T47D (cell line): ENCODE results near the gene MYH7B.

Source experiments
- DNase-seq, 2 experiments: peaks; one replicate each; pipeline versions ENCODE4 v3.0.0 to v3.0.0-alpha.2; 2011 to 2012; ENCODE audit warnings: low read depth in 1 of 2, low spot score in 1 of 2
- JUND ChIP-seq: IDR thresholded peaks from 2 replicates; pipeline ENCODE4 v1.6.1; 2012; ENCODE audit warnings: low read depth
- in situ Hi-C: cut with HindIII; loops from 2 replicates; pipeline ENCODE4 v1.10.0; 2016; ENCODE audit warnings: low sequenced_read_pairs, low pct_unique_long_range_greater_than_20kb

Gene MYH7B

DNA sequence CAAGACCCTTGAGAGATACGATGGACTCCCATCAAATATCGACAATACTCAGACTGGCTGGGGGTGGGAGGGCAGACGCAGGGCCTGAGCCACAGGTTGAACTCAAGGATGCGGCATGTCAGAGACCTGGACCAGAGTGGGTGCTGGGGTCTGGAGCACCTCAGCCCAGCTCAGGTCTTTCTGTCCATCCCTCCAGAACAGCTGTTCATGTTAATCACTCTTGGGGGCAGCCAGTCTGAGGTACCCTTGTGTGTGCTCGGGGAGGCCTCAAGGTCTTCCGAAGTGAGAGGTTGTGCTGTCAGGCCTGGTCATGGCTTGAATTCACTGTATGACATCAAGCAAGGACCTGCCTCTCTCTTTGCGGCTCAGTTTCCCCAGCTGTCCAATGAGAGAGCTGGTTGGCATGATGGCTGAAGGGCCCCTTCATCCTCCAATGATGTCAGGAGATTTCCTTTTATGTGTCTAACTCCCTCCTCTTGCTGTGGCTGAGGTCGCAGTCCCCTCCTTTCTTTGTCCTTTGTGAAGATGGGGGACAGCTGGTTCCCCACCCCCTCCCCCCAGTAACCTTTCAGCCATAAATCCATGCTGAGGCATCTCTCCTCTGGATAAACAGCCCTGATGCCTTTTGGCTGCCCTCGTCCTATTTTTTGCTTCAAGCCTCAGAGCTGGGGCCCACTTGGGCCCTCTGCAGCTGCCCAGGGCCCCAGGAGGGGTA, 15.3 kb downstream of the MYH7B start:
- TF ChIP-seq JUND, result no peak
- no peak for DNase-seq
- in situ Hi-C loops, result no loop called here

DNA sequence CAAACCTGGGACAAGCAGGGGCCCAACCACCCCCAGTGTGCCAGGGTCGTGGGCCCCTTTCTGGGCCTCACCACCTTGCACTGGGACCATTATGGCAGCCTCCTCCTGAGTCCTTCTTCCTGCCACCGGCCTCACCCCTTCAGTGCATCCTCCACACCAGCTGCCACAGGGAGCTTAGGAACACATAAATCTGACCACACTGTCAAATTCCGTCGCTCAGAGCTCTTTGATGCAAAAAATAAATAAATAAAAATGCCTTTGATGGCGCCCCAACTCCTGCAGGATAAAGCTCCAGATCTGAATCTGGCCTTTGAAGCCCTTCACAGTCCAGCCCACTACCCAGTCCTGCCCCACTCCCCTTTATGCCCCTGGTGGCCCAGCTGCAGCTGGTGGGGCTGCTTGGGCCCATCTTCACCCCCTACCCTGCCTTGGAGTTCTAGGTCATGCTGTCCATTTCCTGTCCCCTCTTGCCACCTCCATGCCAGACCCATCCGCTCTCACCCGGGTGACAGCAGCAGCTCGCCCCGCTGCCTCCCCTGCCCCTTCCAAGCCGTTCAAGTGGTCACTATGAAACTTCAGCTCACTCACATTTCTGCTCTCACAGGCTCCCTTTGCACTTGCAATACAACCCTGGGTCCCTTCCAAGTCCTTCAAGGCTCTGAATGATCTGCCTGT, 16.0 kb downstream of the MYH7B start:
- no peak for DNase-seq
- in situ Hi-C loops, result no loop called here
- no peak for TF ChIP-seq JUND

DNA sequence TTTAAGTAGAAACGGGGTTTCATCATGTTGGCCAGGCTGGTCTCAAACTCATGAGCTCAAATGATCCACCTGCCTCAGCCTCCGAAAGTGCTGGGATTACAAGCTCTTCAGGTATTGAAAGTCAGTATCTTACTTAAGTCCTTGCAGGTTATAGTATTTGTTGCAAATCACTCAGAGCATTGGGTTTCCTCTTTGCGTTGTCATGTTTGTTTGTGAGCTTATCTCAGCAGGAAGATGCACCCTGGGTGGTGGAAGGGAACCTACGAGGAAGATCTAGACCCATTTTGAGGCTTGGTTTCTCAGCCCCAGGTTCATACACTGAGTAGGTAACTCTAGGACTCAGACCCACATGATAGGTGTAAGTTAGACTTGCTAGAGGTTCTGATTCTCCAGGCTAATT, 18.6 kb downstream of the MYH7B start:
- in situ Hi-C loops, result no loop called here
- TF ChIP-seq JUND, result no peak
- DNase-seq, result no peak

DNA sequence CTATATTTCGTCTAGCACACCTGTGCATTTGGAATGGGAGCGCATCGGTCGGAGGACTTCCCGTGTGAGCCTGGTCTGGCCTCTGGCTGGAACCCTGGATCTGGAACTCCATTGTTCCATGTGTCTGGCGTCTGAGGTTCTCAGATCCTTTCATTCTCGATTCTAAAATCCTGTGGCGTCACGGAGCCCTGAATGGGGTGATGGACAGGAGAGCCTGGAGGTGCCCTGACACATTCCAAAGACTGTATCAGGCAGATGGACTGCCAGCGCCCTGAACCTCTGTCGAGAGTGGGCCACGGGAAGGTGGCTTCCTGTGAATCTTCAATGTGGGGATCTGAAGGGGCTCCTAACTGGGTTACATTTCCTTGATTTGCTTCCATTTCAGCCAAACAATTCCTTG, 20.6 kb downstream of the MYH7B start:
- in situ Hi-C loops, result no loop called here
- DNase-seq, result no peak
- no peak for TF ChIP-seq JUND

DNA sequence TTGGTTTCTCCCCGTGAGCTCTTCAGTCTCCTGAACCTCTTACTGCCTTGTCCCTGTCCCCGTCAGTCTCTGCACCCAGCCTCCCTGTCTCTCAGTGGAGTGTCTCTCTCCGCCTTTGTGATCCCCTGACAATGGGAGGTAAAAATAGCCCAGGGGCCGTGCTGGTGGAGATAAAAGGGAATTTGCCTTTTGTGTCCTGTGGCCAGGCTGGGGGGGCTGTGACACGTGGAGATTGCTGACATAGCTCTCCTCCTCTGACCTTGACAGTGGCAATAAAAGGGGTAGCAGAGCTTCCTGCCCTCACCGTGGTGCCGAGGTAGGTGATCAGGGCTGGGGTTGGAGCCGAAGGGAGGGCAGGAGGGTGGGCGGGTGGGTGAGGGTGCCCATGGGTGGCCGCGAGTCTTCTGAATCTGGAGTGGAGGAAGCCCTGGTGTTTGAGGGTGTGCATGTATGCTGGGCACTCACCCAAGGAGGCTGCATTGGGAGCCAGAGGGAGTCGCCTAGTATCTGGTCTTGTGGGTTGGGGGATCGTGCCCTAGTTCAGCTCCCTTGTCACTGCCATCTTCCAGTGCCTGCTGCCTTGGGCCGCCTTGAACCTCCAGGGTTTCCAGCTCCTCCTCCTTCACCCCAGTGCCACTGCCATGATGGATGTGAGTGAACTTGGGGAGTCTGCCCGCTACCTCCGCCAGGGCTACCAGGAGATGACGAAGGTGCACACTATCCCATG, 21.9 kb downstream of the MYH7B start:
- no peak for DNase-seq
- in situ Hi-C loops, result no loop called here

DNA sequence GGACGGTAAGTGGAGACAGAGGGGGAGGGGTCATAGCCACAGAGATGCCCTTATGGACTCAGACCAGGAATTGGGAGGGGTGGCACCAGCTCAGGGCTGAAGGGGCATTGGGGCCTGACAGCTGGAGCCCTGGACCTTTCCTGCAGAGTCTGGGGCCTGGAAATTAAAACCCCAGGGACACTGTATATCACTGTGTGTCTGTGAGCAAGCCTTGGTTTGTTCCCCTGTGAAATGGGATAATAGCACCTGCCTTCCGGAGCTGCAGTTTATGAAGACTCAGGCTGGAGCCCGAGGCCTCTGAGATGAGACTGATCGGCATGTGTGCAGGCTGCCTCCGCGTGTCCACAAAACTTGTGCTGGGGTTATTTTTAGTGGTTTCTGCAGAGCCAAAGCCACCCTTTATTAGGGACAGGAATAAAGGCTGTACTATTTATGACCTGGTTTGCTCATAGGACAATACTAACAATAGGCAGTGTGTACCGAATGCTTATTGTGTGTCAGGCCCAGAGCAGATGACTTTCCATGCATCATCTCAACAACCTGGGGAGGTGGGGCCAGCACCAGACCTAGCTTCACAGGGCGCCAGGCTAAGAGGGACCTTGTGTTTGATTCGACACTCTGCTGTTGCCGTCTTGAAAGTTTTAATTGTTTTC, 22.6 kb downstream of the MYH7B start:
- in situ Hi-C loops, result no loop called here
- TF ChIP-seq JUND, result no peak
- DNase-seq, result no peak

More for the DNA sequence above, 21.9 kb downstream of the MYH7B start:
- no peak for TF ChIP-seq JUND

DNA sequence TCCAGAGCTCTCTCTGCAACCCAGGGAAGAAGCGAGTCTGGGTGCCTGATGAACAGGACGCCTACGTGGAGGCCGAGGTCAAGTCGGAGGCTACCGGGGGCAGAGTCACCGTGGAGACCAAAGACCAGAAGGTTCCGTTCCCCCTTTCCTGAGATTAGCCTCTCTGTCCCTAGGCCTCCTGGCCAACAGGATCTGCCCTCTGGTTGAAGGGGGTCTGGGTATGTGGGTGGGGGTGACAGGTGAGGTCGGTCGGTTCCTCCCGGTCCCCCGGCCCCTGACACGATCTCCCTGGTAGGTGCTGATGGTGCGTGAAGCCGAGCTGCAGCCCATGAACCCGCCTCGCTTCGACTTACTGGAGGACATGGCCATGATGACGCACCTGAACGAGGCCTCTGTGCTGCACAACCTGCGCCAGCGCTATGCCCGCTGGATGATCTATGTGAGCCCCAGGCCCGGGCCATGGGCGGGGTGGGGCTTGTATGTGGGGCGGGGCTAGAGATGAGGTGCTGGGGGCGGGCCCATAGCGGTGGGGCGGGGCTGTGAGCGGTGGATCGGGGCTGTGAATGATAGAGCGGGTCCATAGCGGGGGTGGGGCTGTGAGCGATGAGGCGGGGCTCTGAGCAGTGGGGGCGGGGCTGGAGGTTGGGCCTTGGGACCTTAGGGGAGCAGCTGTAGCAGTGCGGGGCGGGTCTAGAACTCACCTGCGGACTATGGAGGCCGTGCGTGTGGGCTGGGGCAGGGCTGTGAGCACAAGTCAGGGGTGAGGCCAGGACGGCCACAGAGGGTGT, 23.9 kb downstream of the MYH7B start:
- no peak for DNase-seq
- in situ Hi-C loops, result no loop called here
- TF ChIP-seq JUND, result no peak

DNA sequence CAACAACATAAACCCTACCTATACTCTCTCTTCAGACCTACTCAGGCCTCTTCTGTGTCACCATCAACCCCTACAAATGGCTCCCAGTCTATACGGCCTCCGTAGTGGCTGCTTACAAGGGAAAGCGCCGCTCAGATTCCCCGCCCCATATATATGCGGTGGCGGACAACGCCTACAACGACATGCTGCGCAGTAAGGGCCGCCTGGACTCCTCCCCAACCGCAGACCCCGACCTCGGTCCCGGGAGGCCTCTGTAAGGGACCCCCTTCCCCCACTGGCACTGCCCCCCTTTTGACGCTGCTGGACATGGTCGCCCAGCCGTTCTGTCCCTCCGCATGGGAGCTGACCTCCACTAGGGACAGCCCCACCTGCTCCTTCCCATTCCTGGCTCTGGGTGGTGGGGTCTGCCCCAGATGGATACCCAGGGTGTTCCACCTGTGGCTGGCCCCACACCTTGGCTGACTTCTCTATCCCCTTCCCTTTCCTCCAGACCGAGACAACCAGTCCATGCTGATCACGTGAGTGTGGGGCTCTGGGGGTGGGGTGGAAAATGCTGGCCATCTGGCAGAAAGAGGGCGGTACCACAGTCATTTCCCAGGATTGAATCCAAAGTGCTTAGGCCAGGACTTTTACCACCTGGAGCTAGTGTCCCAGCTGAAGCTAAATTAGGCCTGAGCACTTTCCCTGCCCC, 25.0 kb downstream of the MYH7B start:
- no peak for DNase-seq
- in situ Hi-C loops, result no loop called here
- no peak for TF ChIP-seq JUND

DNA sequence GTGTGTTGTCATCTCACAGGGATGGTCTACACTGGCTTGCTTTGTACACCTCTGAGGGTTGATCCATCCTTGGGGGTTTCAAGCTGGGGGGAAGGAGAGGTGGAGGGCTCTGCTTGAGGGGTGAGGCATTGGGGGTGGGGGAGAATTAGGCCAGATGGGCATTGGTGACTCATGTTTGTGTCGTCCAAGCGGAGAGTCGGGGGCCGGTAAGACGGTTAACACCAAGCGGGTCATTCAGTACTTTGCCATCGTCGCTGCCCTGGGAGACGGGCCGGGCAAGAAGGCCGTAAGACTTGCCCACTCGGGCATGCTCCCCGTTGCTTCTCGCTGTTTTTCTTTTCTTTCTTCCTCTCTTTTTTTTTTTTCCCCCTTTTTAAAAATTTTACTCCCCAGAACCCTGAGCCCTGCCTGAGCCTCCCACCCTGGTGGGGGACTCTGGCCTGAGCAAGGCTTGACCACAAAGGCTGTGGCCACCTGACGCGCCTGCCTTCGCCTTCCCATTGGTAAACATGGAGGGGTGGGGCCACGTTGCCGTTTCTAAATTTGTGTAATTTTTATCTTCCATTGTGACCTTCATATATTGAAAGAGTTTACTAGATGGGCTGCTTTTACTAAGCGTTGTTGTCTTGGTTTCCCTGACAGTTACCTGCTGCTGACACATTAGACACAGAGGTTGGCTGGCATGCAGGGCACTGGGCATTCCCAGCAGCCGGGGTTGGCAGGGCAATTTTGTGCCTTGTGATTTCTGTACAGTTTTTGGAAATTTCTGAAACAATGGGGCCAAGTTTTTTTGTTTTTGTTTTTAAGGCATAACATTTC, 26.8 kb downstream of the MYH7B start:
- in situ Hi-C loops, result no loop called here
- DNase-seq, result no peak
- TF ChIP-seq JUND, result no peak

DNA sequence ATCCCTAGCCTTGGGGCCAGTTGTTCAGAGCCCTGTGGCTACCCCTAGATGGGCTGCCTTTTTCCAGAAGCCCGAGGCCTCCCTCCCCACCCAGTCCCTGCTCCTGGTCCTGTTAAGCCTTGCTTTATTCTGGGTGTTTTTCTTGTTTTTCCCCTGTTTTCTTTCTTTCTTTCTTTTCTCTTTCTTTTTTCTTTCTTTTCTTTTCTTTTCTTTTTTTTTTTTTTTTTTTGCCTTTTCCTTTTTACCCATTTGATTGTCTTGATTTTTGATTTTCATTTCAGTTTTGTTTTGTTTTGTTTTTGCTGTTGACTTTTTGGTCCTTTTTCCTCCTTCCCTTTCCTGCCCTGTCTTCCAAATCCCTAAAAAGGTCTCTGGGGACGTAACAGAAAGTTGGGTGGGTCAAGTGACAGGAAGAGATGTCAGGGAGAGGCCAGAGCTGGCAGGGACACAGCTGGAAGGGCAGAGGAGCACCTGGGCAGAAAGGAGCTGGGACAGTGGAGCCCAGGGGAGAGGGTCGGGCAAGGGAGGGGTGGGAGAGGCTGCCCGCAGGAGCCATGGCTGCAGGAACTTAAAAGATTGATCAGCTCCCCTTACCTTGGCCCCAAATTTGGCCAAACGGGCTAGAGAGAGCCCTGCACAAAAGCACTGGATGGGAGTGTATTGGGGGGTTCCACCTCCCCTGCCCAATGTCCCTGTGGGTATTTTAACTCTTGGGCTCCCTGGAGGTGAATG, 27.6 kb downstream of the MYH7B start:
- in situ Hi-C loops, result no loop called here
- DNase-seq, result no peak
- TF ChIP-seq JUND, result no peak
